SU-DHL-6 (cell line): Measurements from ENCODE around the gene SLC6A11.

Experiments
- CTCF ChIP-seq: fragments of 200-600 bp; sonication (generic); IDR thresholded peaks from one replicate; pipeline ENCODE4 v1.5.1; 2017; ENCODE audit warnings: antibody characterized with exemption, mild to moderate bottlenecking, low read length, moderate library complexity; ENCODE audit not compliant: insufficient read depth, poor library complexity, severe bottlenecking
- EZH2phosphoT487 ChIP-seq: fragments of 200-600 bp; sonication (generic), shearing (Covaris generic); conservative IDR thresholded peaks from 2 replicates; pipeline ENCODE4 v1.6.1; 2018; ENCODE audit warnings: mild to moderate bottlenecking, antibody characterized with exemption, low read length, moderate library complexity, mixed read lengths

GRCh38 chr3:10917176-10917575 is 101.1 kb downstream of the SLC6A11 start:
- TF ChIP-seq CTCF (no peak), EZH2phosphoT487 (no peak)
